Astrocyte (in vitro differentiated cells and primary cell): ENCODE measurements around the gene NDUFV1. TPM values are rescaled to one million over a fixed set of nuclear protein-coding genes. Genes with fewer than 3 reads are reported as not detected.
"Not testable (repeated sequence)": the region's sequence is repeated elsewhere in the genome, so short reads cannot be mapped to it uniquely, and the experiment has no call there.

Experiments
- DNase-seq: peaks from one replicate; pipeline ENCODE4 v3.0.0-alpha.2; 2010; ENCODE audit warnings: low read depth
- FAIRE-seq: peaks from 2 replicates; lab custom pipeline; 2011; peaks lifted over from hg19 to GRCh38; lab: Jason Lieb, UNC
- H2AFZ ChIP-seq: 2 replicates; pipeline ENCODE4 v1.6.0; 2012; ENCODE audit warnings: low read depth, low read length, inconsistent platforms
- H3K27ac ChIP-seq: 2 replicates; pipeline ENCODE4 v1.5.1; 2011; ENCODE audit warnings: low read depth, low read length, inconsistent platforms
- H3K27me3 ChIP-seq: 2 replicates; pipeline ENCODE4 v1.6.0; 2011; ENCODE audit warnings: low read length, inconsistent platforms; ENCODE audit not compliant: insufficient read depth
- H3K36me3 ChIP-seq: 2 replicates; pipeline ENCODE4 v1.5.1; 2011; ENCODE audit warnings: low read length, inconsistent platforms; ENCODE audit not compliant: insufficient read depth
- H3K4me1 ChIP-seq: 2 replicates; pipeline ENCODE4 v1.5.1; 2011; ENCODE audit warnings: low read length, inconsistent platforms; ENCODE audit not compliant: insufficient read depth
- H3K4me2 ChIP-seq: 2 replicates; pipeline ENCODE4 v1.6.0; 2012; ENCODE audit warnings: low read length, inconsistent platforms
- H3K4me3 ChIP-seq: 2 replicates; pipeline ENCODE4 v1.5.1; 2011; ENCODE audit warnings: low read depth, mild to moderate bottlenecking, low read length, inconsistent platforms; ENCODE audit not compliant: insufficient read depth
- H3K79me2 ChIP-seq: 2 replicates; pipeline ENCODE4 v1.6.0; 2012; ENCODE audit warnings: mild to moderate bottlenecking, low read length, inconsistent platforms; ENCODE audit not compliant: insufficient read depth
- H3K9ac ChIP-seq: 2 replicates; pipeline ENCODE4 v1.6.0; 2012; ENCODE audit warnings: mild to moderate bottlenecking, low read length, inconsistent platforms
- H3K9me3 ChIP-seq: 2 replicates; pipeline ENCODE4 v1.5.1; 2012; ENCODE audit warnings: low read depth, mild to moderate bottlenecking, low read length, inconsistent platforms; ENCODE audit not compliant: insufficient read depth
- H4K20me1 ChIP-seq: 2 replicates; pipeline ENCODE4 v1.6.0; 2012; ENCODE audit warnings: low read length, inconsistent platforms; ENCODE audit not compliant: insufficient read depth
- H3K27ac Mint-ChIP-seq: one replicate; pipeline ENCODE4 v1.8.0; 2021; ENCODE audit warnings: mild to moderate bottlenecking, mixed read lengths; ENCODE audit not compliant: unreplicated experiment
- H3K27me3 Mint-ChIP-seq: one replicate; pipeline ENCODE4 v1.8.0; 2021; ENCODE audit warnings: low read depth, mixed read lengths; ENCODE audit not compliant: unreplicated experiment
- H3K36me3 Mint-ChIP-seq: one replicate; pipeline ENCODE4 v1.8.0; 2021; ENCODE audit warnings: low read depth, mixed read lengths; ENCODE audit not compliant: unreplicated experiment
- H3K4me1 Mint-ChIP-seq: one replicate; pipeline ENCODE4 v1.8.0; 2021; ENCODE audit warnings: low read depth, mixed read lengths; ENCODE audit not compliant: unreplicated experiment
- H3K4me3 Mint-ChIP-seq: one replicate; pipeline ENCODE4 v1.8.0; 2021; ENCODE audit warnings: mild to moderate bottlenecking, moderate library complexity, mixed read lengths; ENCODE audit not compliant: unreplicated experiment
- H3K9me3 Mint-ChIP-seq: one replicate; pipeline ENCODE4 v1.8.0; 2021; ENCODE audit warnings: mild to moderate bottlenecking, mixed read lengths; ENCODE audit not compliant: unreplicated experiment
- EZH2 ChIP-seq: IDR thresholded peaks from 2 replicates; pipeline ENCODE4 v1.6.1; 2012; ENCODE audit warnings: mild to moderate bottlenecking, low read length, inconsistent platforms; ENCODE audit not compliant: insufficient read depth
- total RNA-seq: library from RNA; stranded (reverse); gene quantifications from 2 replicates; pipeline ENCODE4 v1.2.1, GENCODE V29; 2021
- TF ChIP-seq, protein P1 (sequence below): IDR thresholded peaks from 2 replicates; pipeline ENCODE4 v1.5.1; 2011; ENCODE audit warnings: low read depth, mild to moderate bottlenecking, inconsistent platforms, low read length, moderate library complexity; ENCODE audit not compliant: insufficient read depth

Gene NDUFV1
- total RNA-seq, 1 donor from 2014 or later = 117 TPM

DNA sequence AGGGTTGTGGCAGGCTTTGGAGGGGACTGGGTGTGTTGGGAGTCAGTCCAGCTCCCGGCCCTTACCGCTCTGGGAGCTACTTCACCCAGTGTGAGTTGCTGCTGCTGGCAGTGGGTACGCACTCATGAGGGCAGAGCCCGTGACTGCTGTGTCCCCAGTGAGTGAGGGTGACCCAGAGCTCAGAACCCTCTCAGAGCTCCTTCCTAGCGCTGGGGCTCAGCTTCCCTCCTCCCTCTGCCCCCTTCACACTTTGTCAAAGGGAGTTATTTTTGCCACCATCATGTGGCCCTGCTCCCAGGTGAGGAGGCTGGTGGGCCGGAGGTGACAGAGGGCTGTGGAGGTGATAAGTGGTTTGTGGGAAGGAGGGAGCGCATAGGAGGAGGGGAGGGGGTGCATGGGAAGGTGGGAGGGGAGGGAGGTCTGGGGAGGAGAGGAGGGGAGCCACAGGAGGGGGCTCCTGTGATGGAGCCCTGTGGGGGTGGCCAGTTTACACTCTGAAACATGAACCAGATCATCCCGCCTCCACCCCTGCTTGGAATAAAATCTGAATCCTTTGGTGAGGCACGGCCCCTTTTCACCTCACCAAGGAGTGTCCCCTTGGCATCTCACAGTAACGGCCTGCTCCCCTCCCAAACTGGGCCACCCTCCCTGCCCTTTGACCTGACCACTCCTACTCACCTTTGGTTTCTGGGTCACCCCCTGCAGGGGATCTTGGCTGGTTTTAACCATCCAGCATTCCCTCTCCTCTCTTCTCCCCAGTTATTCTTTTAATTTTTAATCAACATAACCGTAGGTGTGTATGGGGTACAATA is 9.9 kb downstream of the NDUFV1 start:
- H3K9ac ChIP-seq = no peak overlapping the region
- H3K9me3 Mint-ChIP-seq = peaks cover 5% of the 10 kb centered on the region
- H3K4me1 ChIP-seq = peaks cover 4% of the 10 kb centered on the region
- H3K4me3 ChIP-seq = no peak overlapping the region
- H3K27ac ChIP-seq = no peak overlapping the region
- no peak overlapping the region for H2AFZ ChIP-seq
- FAIRE-seq (no peak), DNase-seq (no peak)
- H3K27me3 Mint-ChIP-seq = peaks cover 32% of the 10 kb centered on the region
- peaks cover 2% of the 10 kb centered on the region for H3K36me3 Mint-ChIP-seq
- no peaks in the 10 kb centered on the region for H4K20me1 ChIP-seq
- no peak overlapping the region for H3K4me3 Mint-ChIP-seq
- H3K4me2 ChIP-seq = no peak overlapping the region
- H3K27me3 ChIP-seq = peaks cover 13% of the 10 kb centered on the region
- no peaks in the 10 kb centered on the region for H3K9me3 ChIP-seq
- no peaks in the 10 kb centered on the region for H3K79me2 ChIP-seq
- TF ChIP-seq, protein P1, sequence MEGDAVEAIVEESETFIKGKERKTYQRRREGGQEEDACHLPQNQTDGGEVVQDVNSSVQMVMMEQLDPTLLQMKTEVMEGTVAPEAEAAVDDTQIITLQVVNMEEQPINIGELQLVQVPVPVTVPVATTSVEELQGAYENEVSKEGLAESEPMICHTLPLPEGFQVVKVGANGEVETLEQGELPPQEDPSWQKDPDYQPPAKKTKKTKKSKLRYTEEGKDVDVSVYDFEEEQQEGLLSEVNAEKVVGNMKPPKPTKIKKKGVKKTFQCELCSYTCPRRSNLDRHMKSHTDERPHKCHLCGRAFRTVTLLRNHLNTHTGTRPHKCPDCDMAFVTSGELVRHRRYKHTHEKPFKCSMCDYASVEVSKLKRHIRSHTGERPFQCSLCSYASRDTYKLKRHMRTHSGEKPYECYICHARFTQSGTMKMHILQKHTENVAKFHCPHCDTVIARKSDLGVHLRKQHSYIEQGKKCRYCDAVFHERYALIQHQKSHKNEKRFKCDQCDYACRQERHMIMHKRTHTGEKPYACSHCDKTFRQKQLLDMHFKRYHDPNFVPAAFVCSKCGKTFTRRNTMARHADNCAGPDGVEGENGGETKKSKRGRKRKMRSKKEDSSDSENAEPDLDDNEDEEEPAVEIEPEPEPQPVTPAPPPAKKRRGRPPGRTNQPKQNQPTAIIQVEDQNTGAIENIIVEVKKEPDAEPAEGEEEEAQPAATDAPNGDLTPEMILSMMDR = no peak
- TF ChIP-seq EZH2 = no peak
- H3K4me1 Mint-ChIP-seq = no peaks in the 10 kb centered on the region
- H3K27ac Mint-ChIP-seq = no peak overlapping the region
- H3K36me3 ChIP-seq = no peaks in the 10 kb centered on the region

DNA sequence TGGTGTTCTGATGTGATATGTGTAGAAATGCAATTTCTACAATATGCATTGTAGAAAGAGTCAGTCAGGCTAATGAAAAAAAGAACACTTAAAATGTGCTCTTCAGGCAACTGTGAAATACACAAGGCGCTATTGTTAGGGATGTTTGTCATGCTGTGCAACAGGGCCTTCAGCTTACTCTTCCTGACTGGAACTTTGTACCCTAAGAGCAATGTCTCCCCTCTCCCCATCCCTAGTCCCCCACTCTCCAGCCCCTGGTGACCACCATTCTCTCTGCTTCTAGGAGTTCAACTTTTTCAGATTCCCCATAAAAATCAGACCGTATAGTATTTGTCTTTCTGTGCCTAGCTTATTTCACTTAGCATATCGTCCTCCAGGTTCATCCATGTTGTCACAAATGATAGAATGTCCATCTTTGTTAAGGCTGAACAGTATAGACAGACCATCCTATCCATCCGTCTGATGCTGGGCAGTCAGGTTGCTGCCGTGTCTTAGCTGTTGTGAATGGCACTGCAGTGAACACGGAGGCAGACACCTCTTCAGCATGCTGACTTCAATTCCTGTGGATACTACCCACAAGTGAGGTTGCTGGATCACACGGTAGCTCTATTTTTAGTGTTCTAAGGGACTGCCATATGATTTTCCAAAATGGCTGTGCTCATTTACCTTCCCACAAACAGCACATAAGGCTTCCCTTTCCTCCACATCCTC is 10.7 kb downstream of the NDUFV1 start:
- Histone ChIP-seq H3K27ac (no peak overlapping the region), H3K36me3 (no peaks in the 10 kb centered on the region), H4K20me1 (no peaks in the 10 kb centered on the region), H3K4me3 (no peak overlapping the region), H2AFZ (no peak overlapping the region), H3K9me3 (no peaks in the 10 kb centered on the region), H3K27me3 (peaks cover 13% of the 10 kb centered on the region), H3K4me1 (peaks cover 4% of the 10 kb centered on the region), H3K79me2 (no peaks in the 10 kb centered on the region), H3K9ac (no peak overlapping the region), H3K4me2 (no peak overlapping the region)
- no peak overlapping the region for H3K4me3 Mint-ChIP-seq
- FAIRE-seq (no peak), DNase-seq (no peak)
- peaks cover 1% of the 10 kb centered on the region for H3K4me1 Mint-ChIP-seq
- H3K27me3 Mint-ChIP-seq = peaks cover 37% of the 10 kb centered on the region
- no peaks in the 10 kb centered on the region for H3K36me3 Mint-ChIP-seq
- TF ChIP-seq, protein P1 = no peak
- no peak for TF ChIP-seq EZH2
- peaks cover 5% of the 10 kb centered on the region for H3K9me3 Mint-ChIP-seq
- no peak overlapping the region for H3K27ac Mint-ChIP-seq

DNA sequence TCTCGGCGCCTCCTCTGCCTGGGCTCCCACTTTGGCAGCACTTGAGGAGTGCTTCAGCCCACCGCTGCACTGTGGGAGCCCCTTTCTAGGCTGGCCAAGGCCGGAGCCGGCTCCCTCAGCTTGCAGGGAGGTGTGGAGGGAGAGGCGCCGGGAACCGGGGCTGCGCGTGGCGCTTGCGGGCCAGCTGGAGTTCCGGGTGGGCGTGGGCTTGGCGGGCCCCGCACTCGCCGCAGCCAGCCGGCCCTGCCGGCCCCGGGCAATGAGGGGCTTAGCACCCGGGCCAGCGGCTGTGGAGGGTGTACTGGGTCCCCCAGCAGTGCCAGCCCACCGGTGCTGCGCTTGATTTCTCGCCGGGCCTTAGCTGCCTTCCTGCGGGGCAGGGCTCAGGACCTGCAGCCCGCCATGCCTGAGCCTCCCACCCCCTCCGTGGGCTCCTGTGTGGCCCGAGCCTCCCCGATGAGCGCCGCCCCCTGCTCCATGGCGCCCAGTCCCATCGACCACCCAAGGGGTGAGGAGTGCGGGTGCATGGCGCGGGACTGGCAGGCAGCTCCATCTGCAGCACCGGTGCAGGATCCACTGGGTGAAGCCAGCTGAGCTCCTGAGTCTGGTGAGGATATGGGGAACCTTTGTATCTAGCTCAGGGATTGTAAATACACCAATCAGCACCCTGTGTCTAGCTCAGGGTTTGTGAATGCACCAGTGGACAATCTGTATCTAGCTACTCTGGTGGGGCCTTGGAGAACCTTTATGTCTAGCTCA is 12.3 kb downstream of the NDUFV1 start:
- not testable (repeated sequence) for H3K9me3 Mint-ChIP-seq, H3K36me3 ChIP-seq, H3K79me2 ChIP-seq, H3K27ac Mint-ChIP-seq, H3K9ac ChIP-seq, H3K4me2 ChIP-seq, H3K27ac ChIP-seq, H3K4me1 ChIP-seq, H3K4me3 ChIP-seq, H2AFZ ChIP-seq, FAIRE-seq, DNase-seq, H3K4me1 Mint-ChIP-seq, H3K36me3 Mint-ChIP-seq, H4K20me1 ChIP-seq, H3K9me3 ChIP-seq
- peaks cover 13% of the 10 kb centered on the region for H3K27me3 ChIP-seq
- Mint-ChIP-seq H3K4me3 (peak overlapping the region; percentile 85), H3K27me3 (peaks cover 44% of the 10 kb centered on the region)

GRCh38 chr11:67619683-67620618 is 13.2 kb downstream of the NDUFV1 start:
- H3K27me3 Mint-ChIP-seq = peaks cover 44% of the 10 kb centered on the region
- H3K4me1 Mint-ChIP-seq, H3K4me1 ChIP-seq, H3K9ac ChIP-seq, H3K9me3 Mint-ChIP-seq, H3K79me2 ChIP-seq, H4K20me1 ChIP-seq, FAIRE-seq, H3K9me3 ChIP-seq, H3K36me3 Mint-ChIP-seq, H3K27ac Mint-ChIP-seq, H3K36me3 ChIP-seq, H3K27ac ChIP-seq, H3K4me3 ChIP-seq, H2AFZ ChIP-seq, DNase-seq, H3K4me2 ChIP-seq: not testable (repeated sequence)
- peaks cover 13% of the 10 kb centered on the region for H3K27me3 ChIP-seq
- H3K4me3 Mint-ChIP-seq = peak overlapping the region; percentile 85
